SU-DHL-6 (cell line): ENCODE data around the gene DUSP22.

Source experiments
- EZH2phosphoT487 ChIP-seq: fragments of 200-600 bp; sonication (generic), shearing (Covaris generic); conservative IDR thresholded peaks from 2 replicates; pipeline ENCODE4 v1.6.1; 2018; ENCODE audit warnings: mild to moderate bottlenecking, antibody characterized with exemption, low read length, moderate library complexity, mixed read lengths
- TF ChIP-seq, protein P1 (sequence below): fragments of 200-600 bp; sonication (generic); IDR thresholded peaks from one replicate; pipeline ENCODE4 v1.5.1; 2017; ENCODE audit warnings: antibody characterized with exemption, mild to moderate bottlenecking, low read length, moderate library complexity; ENCODE audit not compliant: insufficient read depth, poor library complexity, severe bottlenecking

DNA sequence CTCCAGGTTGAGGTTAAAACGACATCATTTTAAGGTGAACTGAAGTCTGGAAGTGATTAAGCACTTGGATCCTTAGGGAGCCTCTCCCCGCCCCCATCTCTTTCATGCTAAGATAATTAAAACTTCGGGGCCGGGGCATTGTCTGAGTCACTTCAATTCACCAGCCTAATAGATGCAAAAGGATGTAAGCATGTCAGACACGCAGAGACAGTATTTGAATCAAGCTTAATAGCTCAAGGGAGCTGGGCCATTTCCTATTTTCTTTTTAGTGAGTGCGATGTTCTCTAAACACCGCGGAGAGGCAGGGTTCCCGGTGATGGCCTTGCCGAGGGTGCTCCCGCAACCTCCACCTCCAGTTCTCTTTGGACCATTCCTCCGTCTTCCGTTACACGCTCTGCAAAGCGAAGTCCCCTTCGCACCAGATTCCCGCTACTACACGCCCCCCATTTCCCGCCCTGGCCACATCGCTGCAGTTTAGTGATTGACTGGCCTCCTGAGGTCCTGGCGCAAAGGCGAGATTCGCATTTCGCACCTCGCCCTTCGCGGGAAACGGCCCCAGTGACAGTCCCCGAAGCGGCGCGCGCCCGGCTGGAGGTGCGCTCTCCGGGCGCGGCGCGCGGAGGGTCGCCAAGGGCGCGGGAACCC, 98.7 kb downstream of the DUSP22 start:
- TF ChIP-seq, protein P1, sequence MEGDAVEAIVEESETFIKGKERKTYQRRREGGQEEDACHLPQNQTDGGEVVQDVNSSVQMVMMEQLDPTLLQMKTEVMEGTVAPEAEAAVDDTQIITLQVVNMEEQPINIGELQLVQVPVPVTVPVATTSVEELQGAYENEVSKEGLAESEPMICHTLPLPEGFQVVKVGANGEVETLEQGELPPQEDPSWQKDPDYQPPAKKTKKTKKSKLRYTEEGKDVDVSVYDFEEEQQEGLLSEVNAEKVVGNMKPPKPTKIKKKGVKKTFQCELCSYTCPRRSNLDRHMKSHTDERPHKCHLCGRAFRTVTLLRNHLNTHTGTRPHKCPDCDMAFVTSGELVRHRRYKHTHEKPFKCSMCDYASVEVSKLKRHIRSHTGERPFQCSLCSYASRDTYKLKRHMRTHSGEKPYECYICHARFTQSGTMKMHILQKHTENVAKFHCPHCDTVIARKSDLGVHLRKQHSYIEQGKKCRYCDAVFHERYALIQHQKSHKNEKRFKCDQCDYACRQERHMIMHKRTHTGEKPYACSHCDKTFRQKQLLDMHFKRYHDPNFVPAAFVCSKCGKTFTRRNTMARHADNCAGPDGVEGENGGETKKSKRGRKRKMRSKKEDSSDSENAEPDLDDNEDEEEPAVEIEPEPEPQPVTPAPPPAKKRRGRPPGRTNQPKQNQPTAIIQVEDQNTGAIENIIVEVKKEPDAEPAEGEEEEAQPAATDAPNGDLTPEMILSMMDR: no peak
- TF ChIP-seq EZH2phosphoT487: no peak
